Measurements from ENCODE around the gene CCR5. TPM values are rescaled to one million over a fixed set of nuclear protein-coding genes. Genes with fewer than 3 reads are reported as not detected.

CCR5 gene
- total and polyA plus RNA-seq, 9 of the 15 experiments (the other 6 are each of a cell fraction or from before 2014, with no cell fraction given) = not detected

- TF ChIP-seq ZNF217 (CRISPR knock-in tag; IDR thresholded peaks at IDR 0.05) (no peak), XRCC4 (IDR thresholded peaks at IDR 0.05; ENCODE audit: extremely low read depth, insufficient read depth, insufficient read length) (no peak), ZNF431 (CRISPR knock-in tag; IDR thresholded peaks at IDR 0.05) (no peak), SAP30 (IDR thresholded peaks at IDR 0.05; ENCODE audit: borderline replicate concordance, insufficient read depth, low read depth, low read length, poor library complexity, severe bottlenecking) (no peak), ZKSCAN1 (IDR thresholded peaks at IDR 0.05; ENCODE audit: low read depth, low read length) (no peak), SIN3A (IDR thresholded peaks at IDR 0.05; ENCODE audit: borderline replicate concordance in 2 of 2, control insufficient read depth in 1 of 2, low read depth in 2 of 2, low read length in 2 of 2) (no peak), NR2F6 (CRISPR knock-in tag; IDR thresholded peaks at IDR 0.05) (no peak), ZNF124 (CRISPR knock-in tag; IDR thresholded peaks at IDR 0.05) (no peak), ZNF280B (CRISPR knock-in tag; IDR thresholded peaks at IDR 0.05) (no peak)
- TF ChIP-seq, protein P1, sequence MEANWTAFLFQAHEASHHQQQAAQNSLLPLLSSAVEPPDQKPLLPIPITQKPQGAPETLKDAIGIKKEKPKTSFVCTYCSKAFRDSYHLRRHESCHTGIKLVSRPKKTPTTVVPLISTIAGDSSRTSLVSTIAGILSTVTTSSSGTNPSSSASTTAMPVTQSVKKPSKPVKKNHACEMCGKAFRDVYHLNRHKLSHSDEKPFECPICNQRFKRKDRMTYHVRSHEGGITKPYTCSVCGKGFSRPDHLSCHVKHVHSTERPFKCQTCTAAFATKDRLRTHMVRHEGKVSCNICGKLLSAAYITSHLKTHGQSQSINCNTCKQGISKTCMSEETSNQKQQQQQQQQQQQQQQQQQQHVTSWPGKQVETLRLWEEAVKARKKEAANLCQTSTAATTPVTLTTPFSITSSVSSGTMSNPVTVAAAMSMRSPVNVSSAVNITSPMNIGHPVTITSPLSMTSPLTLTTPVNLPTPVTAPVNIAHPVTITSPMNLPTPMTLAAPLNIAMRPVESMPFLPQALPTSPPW (CRISPR knock-in tag; IDR thresholded peaks at IDR 0.05) = no peak
- TF ChIP-seq, protein P2, sequence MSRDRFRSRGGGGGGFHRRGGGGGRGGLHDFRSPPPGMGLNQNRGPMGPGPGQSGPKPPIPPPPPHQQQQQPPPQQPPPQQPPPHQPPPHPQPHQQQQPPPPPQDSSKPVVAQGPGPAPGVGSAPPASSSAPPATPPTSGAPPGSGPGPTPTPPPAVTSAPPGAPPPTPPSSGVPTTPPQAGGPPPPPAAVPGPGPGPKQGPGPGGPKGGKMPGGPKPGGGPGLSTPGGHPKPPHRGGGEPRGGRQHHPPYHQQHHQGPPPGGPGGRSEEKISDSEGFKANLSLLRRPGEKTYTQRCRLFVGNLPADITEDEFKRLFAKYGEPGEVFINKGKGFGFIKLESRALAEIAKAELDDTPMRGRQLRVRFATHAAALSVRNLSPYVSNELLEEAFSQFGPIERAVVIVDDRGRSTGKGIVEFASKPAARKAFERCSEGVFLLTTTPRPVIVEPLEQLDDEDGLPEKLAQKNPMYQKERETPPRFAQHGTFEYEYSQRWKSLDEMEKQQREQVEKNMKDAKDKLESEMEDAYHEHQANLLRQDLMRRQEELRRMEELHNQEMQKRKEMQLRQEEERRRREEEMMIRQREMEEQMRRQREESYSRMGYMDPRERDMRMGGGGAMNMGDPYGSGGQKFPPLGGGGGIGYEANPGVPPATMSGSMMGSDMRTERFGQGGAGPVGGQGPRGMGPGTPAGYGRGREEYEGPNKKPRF (IDR thresholded peaks at IDR 0.05; ENCODE audit: low read depth, low read length) = no peak
Observed at GRCh38 chr3:46369675-46370132, 1.0 kb upstream of the CCR5 start (continued).

Data from K562 (cell line).